A673 (cell line): ENCODE results near the gene NMNAT1. TPM values are rescaled to one million over a fixed set of nuclear protein-coding genes. Genes with fewer than 3 reads are reported as not detected.

Experiments used
- BruUV-seq: library from RNA; stranded (reverse); fragments of 400-500 nt; replicated peaks from 2 replicates; lab custom pipeline; 2021; lab: Mats Ljungman, UMichigan
- CTCF ChIA-PET: fragments of 300-600 bp; sonication (Branson Sonifier 250); formaldehyde crosslinking; loops from one replicate; lab custom pipeline; 2022; ENCODE audit warnings: antibody characterized with exemption; lab: Charles Lee
- POLR2A ChIA-PET: fragments of 300-600 bp; sonication (Branson Sonifier 250); formaldehyde crosslinking; loops from one replicate; lab custom pipeline; 2022; ENCODE audit warnings: antibody characterized with exemption; ENCODE audit not compliant: low non-redundant PET; lab: Charles Lee
- DNase-seq: peaks from one replicate; pipeline ENCODE4 v3.0.0-alpha.2; 2015; ENCODE audit warnings: low spot score
- H3K27ac ChIP-seq: fragments of 200-600 bp; sonication (generic); 2 replicates; pipeline ENCODE4 v1.5.1; 2016; ENCODE audit warnings: mixed run types, low read depth, mild to moderate bottlenecking, mixed read lengths, antibody characterized with exemption, low read length; ENCODE audit not compliant: poor library complexity, severe bottlenecking
- H3K27me3 ChIP-seq: fragments of 200-600 bp; sonication (generic); replicated peaks from 2 replicates; pipeline ENCODE4 v1.6.1; 2017; ENCODE audit warnings: mixed run types, low read depth, mild to moderate bottlenecking, mixed read lengths, antibody characterized with exemption, low read length; ENCODE audit not compliant: insufficient read depth, poor library complexity
- H3K36me3 ChIP-seq: fragments of 200-600 bp; sonication (generic); 2 replicates; pipeline ENCODE4 v1.6.1; 2016; ENCODE audit warnings: mixed run types, mild to moderate bottlenecking, mixed read lengths, antibody characterized with exemption, low read length; ENCODE audit not compliant: insufficient read depth, poor library complexity, severe bottlenecking
- H3K4me1 ChIP-seq: fragments of 200-600 bp; sonication (generic); 2 replicates; pipeline ENCODE4 v1.6.1; 2017; ENCODE audit warnings: mixed run types, mild to moderate bottlenecking, mixed read lengths, antibody characterized with exemption, low read length; ENCODE audit not compliant: insufficient read depth, poor library complexity, severe bottlenecking
- H3K4me3 ChIP-seq: fragments of 200-600 bp; sonication (generic); 2 replicates; pipeline ENCODE4 v1.5.1; 2016; ENCODE audit warnings: low read depth, mixed run types, mild to moderate bottlenecking, mixed read lengths, low read length; ENCODE audit not compliant: poor library complexity, severe bottlenecking
- H3K9me3 ChIP-seq: fragments of 200-600 bp; sonication (generic); 2 replicates; pipeline ENCODE4 v1.6.1; 2016; ENCODE audit warnings: mixed run types, low read depth, mild to moderate bottlenecking, mixed read lengths, antibody characterized with exemption, low read length; ENCODE audit not compliant: poor library complexity, severe bottlenecking
- EZH2 ChIP-seq: fragments of 200-600 bp; sonication (generic); IDR thresholded peaks from 2 replicates; pipeline ENCODE4 v1.6.1; 2017; ENCODE audit warnings: borderline replicate concordance, low read depth, mild to moderate bottlenecking, mixed read lengths, antibody characterized with exemption, low read length; ENCODE audit not compliant: poor library complexity, severe bottlenecking
- intact Hi-C: fragments of 100-400 bp; cut with micrococcal nuclease; formaldehyde crosslinking; loops from one replicate; pipeline ENCODE4 v1.10.0; 2022; ENCODE audit not compliant: unreplicated experiment
- total RNA-seq: library from RNA; stranded (reverse); gene quantifications from 2 replicates; pipeline ENCODE4 v1.2.3, GENCODE V29; 2021
- TF ChIP-seq, protein P1 (sequence below): fragments of 300-800, 200-600 bp; sonication (generic); conservative IDR thresholded peaks from 2 replicates; pipeline ENCODE4 v1.5.1; 2017; ENCODE audit warnings: low read depth, mild to moderate bottlenecking, antibody characterized with exemption, low read length, moderate library complexity, mixed read lengths

Gene NMNAT1
- total RNA-seq, 1 experiment from 2014 or later = 4.5 TPM

DNA sequence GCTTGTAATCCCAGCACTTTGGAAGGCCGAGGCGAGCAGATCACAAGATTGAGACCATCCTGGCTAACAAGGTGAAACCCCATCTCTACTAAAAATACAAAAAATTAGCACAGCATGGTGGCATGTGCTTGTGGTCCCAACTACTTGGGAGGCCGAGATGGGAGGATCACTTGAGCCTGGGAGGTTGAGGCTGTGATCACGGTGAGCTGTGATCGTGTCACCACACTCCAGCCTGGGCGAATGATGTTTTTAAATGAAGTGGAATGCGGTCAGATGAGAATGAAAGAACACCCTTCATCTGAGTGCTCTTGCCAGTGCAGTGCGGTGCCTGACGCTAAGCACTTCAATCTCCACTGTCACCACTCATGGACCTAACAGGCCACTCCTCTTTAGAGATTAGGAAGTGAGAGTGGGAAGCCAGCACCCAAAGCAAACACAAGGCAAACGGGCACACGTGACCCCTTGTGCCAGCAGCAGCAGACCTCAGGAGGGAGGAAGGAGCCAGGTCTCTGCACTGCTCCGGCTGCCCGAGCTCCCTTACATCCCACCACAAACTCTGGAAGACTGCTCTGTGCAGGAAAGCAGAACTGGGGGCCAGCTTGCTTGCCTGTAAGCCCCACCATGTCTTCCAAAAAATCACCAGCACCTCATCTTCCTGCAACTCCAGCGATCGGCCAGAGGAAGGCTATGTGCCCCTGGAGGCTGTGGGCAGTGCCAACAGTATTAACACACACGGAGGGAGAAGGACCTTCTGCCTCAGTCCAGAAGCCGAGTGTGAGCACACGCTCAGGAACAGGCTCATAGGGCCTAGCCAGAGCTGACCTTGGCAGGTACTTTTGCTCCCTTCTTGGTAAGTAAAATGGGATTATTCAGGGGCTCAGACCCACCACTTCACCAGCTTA, 42.9 kb upstream of the NMNAT1 start:
- TF ChIP-seq EZH2 = no peak
- TF ChIP-seq, protein P1, sequence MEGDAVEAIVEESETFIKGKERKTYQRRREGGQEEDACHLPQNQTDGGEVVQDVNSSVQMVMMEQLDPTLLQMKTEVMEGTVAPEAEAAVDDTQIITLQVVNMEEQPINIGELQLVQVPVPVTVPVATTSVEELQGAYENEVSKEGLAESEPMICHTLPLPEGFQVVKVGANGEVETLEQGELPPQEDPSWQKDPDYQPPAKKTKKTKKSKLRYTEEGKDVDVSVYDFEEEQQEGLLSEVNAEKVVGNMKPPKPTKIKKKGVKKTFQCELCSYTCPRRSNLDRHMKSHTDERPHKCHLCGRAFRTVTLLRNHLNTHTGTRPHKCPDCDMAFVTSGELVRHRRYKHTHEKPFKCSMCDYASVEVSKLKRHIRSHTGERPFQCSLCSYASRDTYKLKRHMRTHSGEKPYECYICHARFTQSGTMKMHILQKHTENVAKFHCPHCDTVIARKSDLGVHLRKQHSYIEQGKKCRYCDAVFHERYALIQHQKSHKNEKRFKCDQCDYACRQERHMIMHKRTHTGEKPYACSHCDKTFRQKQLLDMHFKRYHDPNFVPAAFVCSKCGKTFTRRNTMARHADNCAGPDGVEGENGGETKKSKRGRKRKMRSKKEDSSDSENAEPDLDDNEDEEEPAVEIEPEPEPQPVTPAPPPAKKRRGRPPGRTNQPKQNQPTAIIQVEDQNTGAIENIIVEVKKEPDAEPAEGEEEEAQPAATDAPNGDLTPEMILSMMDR = no peak
- intact Hi-C loops = no loop called here
- no peak for DNase-seq
- ChIA-PET CTCF (no interaction called here), POLR2A (no interaction called here)
- no peaks in the 10 kb centered on the region for H3K9me3 ChIP-seq
- no peaks in the 10 kb centered on the region for H3K36me3 ChIP-seq
- no peak overlapping the region for H3K4me3 ChIP-seq
- no peak overlapping the region for H3K27ac ChIP-seq
- BruUV-seq = no TSS peak
- H3K4me1 ChIP-seq = no peaks in the 10 kb centered on the region
- H3K27me3 ChIP-seq = no peaks in the 10 kb centered on the region

DNA sequence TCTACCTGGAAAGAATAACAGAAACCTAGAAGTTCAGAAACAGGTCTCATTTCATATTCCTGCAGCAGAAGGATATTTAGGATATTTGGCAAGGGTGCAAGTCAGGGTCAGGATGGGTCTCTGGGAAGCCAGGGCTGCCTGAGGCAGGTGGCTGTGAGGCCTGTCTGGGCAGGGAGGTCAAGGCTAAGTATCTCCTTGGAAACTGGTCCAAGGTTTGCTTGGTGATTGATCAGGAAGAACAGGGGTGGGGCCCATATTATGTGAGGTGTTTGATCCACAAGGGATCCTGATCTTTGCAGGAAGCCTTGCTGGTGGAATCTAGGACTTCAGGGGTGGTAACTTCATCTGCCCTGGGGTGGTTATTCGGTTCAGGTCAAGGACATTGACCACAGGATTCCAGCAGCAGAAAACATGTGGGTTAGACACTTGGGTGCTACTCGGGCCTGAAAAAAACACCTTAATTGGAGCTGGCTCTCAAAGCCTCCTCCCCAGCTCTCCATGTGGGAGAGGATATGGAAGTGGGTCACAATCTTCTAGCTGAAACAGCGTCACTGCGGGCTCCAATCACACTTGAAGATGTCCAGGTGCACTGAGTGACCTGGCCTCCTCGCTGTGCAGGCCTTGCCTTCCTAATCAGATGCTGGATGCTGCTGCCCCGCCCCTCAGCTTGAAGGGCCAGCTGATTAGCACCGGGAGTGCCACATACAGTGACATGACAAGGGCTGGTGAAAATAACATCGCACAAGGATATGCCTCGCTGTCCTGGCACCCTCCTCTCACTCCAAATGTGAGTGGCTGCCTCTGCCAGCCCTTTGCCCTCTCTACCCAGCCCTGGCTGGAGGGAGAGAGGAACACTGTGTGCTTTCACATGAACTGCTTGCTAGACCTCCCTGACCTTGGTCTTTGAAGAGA, 41.9 kb upstream of the NMNAT1 start:
- ChIA-PET POLR2A (no interaction called here), CTCF (no interaction called here)

DNA sequence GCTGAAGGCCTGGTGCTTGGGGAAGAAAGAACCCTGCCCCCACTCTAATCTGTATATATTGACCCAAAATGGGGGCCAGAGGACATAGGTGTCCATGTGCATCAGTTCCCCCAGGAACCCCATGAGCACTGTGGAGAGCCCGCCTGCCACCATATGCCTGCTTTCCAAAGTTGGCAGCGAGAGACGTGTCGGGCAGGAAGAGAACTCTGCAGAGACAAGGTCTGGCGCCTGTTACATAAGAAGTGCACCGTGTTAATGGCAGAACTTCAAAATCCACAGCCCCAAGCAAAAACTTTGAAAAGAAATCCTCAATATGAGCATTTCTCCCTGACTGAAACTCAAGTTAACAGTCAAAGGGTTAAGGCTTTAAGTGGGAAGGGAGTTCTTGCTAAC, 41.2 kb upstream of the NMNAT1 start:
- intact Hi-C loops = no loop called here
- CTCF ChIA-PET = no interaction called here
- no TSS peak for BruUV-seq

More for the DNA sequence above, 41.9 kb upstream of the NMNAT1 start:
- H3K27me3 ChIP-seq = no peaks in the 10 kb centered on the region
- no peaks in the 10 kb centered on the region for H3K4me1 ChIP-seq
- no peak overlapping the region for H3K27ac ChIP-seq
- H3K36me3 ChIP-seq = no peaks in the 10 kb centered on the region
- no TSS peak for BruUV-seq
- intact Hi-C loops = no loop called here
- H3K4me3 ChIP-seq = no peak overlapping the region
- no peak for DNase-seq
- no peaks in the 10 kb centered on the region for H3K9me3 ChIP-seq
- no peak for TF ChIP-seq EZH2
- TF ChIP-seq, protein P1 = no peak

More for the DNA sequence above, 41.2 kb upstream of the NMNAT1 start:
- no peak for DNase-seq
- Histone ChIP-seq H3K27me3 (no peaks in the 10 kb centered on the region), H3K27ac (no peak overlapping the region), H3K9me3 (no peaks in the 10 kb centered on the region), H3K36me3 (no peaks in the 10 kb centered on the region), H3K4me1 (no peaks in the 10 kb centered on the region), H3K4me3 (no peak overlapping the region)
- TF ChIP-seq, protein P1 = no peak
- no peak for TF ChIP-seq EZH2
- POLR2A ChIA-PET = no interaction called here
